Esophagus squamous epithelium (tissue), 5 donors: ENCODE measurements around the gene DHRS3. TPM values are rescaled to one million over a fixed set of nuclear protein-coding genes. Genes with fewer than 3 reads are reported as not detected.

ENCODE experiments used
- DNase-seq: peaks from one replicate; lab custom pipeline; 2025; lab: John Stamatoyannopoulos, UW
- H3K27ac ChIP-seq, 4 donors: fragments of 200-600 bp; sonication (generic); one replicate each; pipeline ENCODE4 v1.5.1; 2016 to 2019; ENCODE audit warnings: mild to moderate bottlenecking in 1 of 4
- H3K27me3 ChIP-seq, 4 donors: fragments of 200-600 bp; sonication (generic); 1 replicate in 3 of 4; 2 replicates in 1 of 4; pipeline versions ENCODE4 v1.5.1 to v1.6.0; 2017 to 2021; ENCODE audit warnings: antibody characterized with exemption in 1 of 4
- H3K36me3 ChIP-seq, 3 donors: fragments of 200-600 bp; sonication (generic); one replicate each; pipeline ENCODE4 v1.5.1; 2016 to 2019
- H3K4me1 ChIP-seq, 3 donors: fragments of 200-600 bp; sonication (generic); one replicate each; pipeline ENCODE4 v1.5.1; 2017 to 2019
- H3K4me3 ChIP-seq, 4 donors: fragments of 200-600 bp; sonication (generic); 1 replicate in 3 of 4; 2 replicates in 1 of 4; pipeline ENCODE4 v1.5.1; 2016 to 2019; ENCODE audit warnings: mild to moderate bottlenecking in 2 of 4, moderate library complexity in 1 of 4
- H3K9me3 ChIP-seq, 3 donors: fragments of 200-600 bp; sonication (generic); one replicate each; pipeline ENCODE4 v1.5.1; 2016 to 2019
- CTCF ChIP-seq, 6 experiments: fragments of 450-650 bp in 4 of 6; fragments of 200-600 bp in 2 of 6; sonication (generic) in 2 of 6; IDR thresholded peaks; one replicate each; pipeline ENCODE4 v1.5.1; 2016 to 2019; ENCODE audit warnings: antibody characterized with exemption in 6 of 6, mild to moderate bottlenecking in 4 of 6, moderate library complexity in 4 of 6
- POLR2A ChIP-seq, 4 donors: fragments of 450-650 bp; IDR thresholded peaks; one replicate each; pipeline ENCODE4 v1.6.1; 2017; ENCODE audit warnings: antibody characterized with exemption in 4 of 4, mild to moderate bottlenecking in 4 of 4, moderate library complexity in 3 of 4
- WGBS, 2 donors: methylation state at CpG; one replicate each; pipeline ENCODE4 v1.1.5; 2018; 5-methylcytosine and 5-hydroxymethylcytosine counted together
- intact Hi-C: fragments of 100-400 bp; cut with DNase I; formaldehyde crosslinking; loops from one replicate; pipeline ENCODE4 v1.15.0; 2022
- small RNA-seq, 4 donors: library from RNA; depleted of rRNA; stranded (forward); fragments of <200 nt; gene quantifications; one replicate each; pipeline ENCODE3, GENCODE V24; 2016
- total RNA-seq, 4 donors: library from RNA; depleted of rRNA; stranded (reverse); fragments of >200 nt; gene quantifications; one replicate each; pipeline ENCODE4 v1.1.0, GENCODE V29; 2016
- donor health status: DM: yes; HTN: yes; CAD: no.

The DHRS3 gene
- total RNA-seq, 4 donors from 2014 or later, result 87.7 to 166 (median 117) TPM

- DNase-seq, result no peak
- H3K27ac ChIP-seq, result peak overlapping the region in 3 of 4 donors; percentile 32 to 65 (median 62)
These were observed 98.9 kb downstream of the DHRS3 start for GRCh38 chr1:12518931-12519692.

More at GRCh38 chr1:12518931-12519692, 98.9 kb downstream of the DHRS3 start:
- H3K9me3 ChIP-seq, result no peaks in the 10 kb centered on the region
- intact Hi-C loops, result no loop called here
- no peaks in the 10 kb centered on the region for H3K27me3 ChIP-seq
- 28 to 46% methylated on average over 9 to 16 of the region's 21 CpGs for WGBS, 2 donors
- no peaks in the 10 kb centered on the region for H3K36me3 ChIP-seq
- TF ChIP-seq POLR2A (IDR thresholded peaks at IDR 0.05) (no peak), CTCF (IDR thresholded peaks at IDR 0.05) (no peak)
- H3K4me3 ChIP-seq, result peak overlapping the region in 2 of 4 donors; percentile 2 to 5
- peaks cover 0 to 17% (median 4%) of the 10 kb centered on the region in 3 donors for H3K4me1 ChIP-seq

Small RNA genes lying within 50 kb of the gene (small RNA-seq; reads per million reads assigned to genes)
- gene MIR6730, result 0 to 0.27 (median 0) reads per million in 4 donors
- 0 reads per million in 4 donors for gene RNU6ATAC18P

Other genes starting within 250 kb of the DHRS3 start
- gene AADACL4, start 25.9 kb upstream of the DHRS3 start, total RNA-seq, result not detected
- not detected for gene AADACL3, start 97.9 kb upstream of the DHRS3 start, total RNA-seq
- not detected for gene CFAP107, start 128.0 kb upstream of the DHRS3 start, total RNA-seq
- gene PRAMEF12, start 155.5 kb upstream of the DHRS3 start, total RNA-seq, result not detected
- gene PRAMEF1, start 173.2 kb upstream of the DHRS3 start, total RNA-seq, result not detected
- not detected for gene PRAMEF11, start 213.2 kb upstream of the DHRS3 start, total RNA-seq
- gene HNRNPCL1, start 230.5 kb upstream of the DHRS3 start, total RNA-seq, result not detected
- gene PRAMEF2, start 238.9 kb upstream of the DHRS3 start, total RNA-seq, result not detected